ENCODE data around the gene GALR3.

DNA sequence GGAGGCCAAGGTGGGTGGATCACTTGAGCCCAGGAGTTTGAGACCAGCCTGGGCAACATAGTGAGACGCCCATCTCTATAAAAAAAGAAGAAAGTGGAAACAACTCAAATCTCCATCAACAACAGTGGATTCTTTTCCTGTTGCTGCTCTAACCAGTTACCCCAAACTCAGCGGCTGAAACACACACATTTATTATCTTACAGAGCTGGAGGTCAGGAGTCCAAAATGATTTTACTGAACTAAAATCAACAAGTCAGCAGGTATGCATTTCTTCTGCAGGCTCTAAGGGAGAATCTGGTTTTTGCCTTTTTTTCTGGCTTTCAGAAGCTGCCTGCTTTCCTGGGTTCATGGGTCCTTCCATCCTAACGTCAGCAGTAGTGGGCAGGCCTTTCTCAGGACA is 27.1 kb upstream of the GALR3 start:
- no peak for TF ChIP-seq POLR2AphosphoS5 (IDR thresholded peaks at IDR 0.05; ENCODE audit: low read depth, low read length)
- no peak for TF ChIP-seq SIN3A (IDR thresholded peaks at IDR 0.05; ENCODE audit: borderline replicate concordance, insufficient read depth, low read length)
- TF ChIP-seq, protein P1, sequence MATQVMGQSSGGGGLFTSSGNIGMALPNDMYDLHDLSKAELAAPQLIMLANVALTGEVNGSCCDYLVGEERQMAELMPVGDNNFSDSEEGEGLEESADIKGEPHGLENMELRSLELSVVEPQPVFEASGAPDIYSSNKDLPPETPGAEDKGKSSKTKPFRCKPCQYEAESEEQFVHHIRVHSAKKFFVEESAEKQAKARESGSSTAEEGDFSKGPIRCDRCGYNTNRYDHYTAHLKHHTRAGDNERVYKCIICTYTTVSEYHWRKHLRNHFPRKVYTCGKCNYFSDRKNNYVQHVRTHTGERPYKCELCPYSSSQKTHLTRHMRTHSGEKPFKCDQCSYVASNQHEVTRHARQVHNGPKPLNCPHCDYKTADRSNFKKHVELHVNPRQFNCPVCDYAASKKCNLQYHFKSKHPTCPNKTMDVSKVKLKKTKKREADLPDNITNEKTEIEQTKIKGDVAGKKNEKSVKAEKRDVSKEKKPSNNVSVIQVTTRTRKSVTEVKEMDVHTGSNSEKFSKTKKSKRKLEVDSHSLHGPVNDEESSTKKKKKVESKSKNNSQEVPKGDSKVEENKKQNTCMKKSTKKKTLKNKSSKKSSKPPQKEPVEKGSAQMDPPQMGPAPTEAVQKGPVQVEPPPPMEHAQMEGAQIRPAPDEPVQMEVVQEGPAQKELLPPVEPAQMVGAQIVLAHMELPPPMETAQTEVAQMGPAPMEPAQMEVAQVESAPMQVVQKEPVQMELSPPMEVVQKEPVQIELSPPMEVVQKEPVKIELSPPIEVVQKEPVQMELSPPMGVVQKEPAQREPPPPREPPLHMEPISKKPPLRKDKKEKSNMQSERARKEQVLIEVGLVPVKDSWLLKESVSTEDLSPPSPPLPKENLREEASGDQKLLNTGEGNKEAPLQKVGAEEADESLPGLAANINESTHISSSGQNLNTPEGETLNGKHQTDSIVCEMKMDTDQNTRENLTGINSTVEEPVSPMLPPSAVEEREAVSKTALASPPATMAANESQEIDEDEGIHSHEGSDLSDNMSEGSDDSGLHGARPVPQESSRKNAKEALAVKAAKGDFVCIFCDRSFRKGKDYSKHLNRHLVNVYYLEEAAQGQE (IDR thresholded peaks at IDR 0.05; ENCODE audit: insufficient read depth in 1 of 2, low read depth in 2 of 2, low read length in 2 of 2) = no peak
- no peak for TF ChIP-seq FOXP2 (optimal IDR thresholded peaks at IDR 0.05; ENCODE audit: borderline replicate concordance, extremely low read depth, extremely low read length, insufficient read depth)
